ENCODE results near the gene C2orf76. TPM values are rescaled to one million over a fixed set of nuclear protein-coding genes. Genes with fewer than 3 reads are reported as not detected.
A peak's percentile ranks its signal among the peaks of the same experiment; 100 is the strongest.

The C2orf76 gene
- total RNA-seq, 1 experiment from 2014 or later: 10.2 TPM

DNA sequence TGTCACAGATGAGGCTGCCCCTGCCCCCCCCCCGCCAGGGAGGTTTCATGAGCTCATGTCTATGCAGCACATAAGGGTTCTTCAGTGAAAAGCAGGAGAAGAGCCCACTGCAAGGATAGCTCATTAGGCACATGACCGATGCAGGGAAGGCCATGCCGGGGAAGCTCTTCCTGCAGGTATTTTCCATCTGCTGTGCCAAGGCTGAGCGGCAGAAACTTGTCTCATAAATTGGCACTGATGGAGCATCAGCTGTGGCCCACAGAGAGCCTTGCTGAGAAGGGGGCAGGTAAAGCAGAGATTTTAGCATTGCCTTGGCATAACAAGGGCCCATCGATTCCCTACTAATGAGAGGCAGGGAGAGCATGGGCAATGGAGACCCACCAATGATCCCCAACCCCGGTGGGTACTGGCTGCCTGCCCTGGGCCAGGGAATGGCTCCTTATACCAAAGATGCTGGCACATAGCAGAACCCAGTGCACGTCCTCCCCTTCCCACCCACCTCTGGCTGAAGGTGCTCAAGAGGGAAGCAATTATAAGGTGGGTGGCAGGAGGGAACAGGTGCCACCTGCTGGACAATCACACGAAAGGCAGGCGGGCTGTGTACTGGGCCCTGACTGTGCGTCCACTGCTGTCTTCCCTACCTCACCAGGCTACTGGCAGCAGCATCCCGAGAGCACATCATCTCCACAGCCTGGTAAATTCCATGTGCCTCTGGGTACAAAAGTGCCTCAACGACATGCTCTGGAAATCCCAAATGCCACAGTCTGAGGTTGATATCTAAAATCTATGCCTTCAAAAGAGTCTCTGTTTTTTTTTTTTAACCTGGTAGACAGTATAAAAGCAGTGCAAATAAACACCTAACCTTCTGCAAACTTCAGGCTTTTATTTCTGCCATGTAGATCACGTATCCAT lies 101.6 kb downstream of the C2orf76 start:
- Histone ChIP-seq H4K20me1 (ENCODE audit: low read length) (no peaks in the 10 kb centered on the region), H3K9ac (ENCODE audit: low read length) (no peak overlapping the region), H2AFZ (ENCODE audit: low read length) (no peak overlapping the region), H3K4me2 (ENCODE audit: low read length) (no peak overlapping the region), H3K79me2 (ENCODE audit: low read length) (no peaks in the 10 kb centered on the region), H3K9me2 (replicated peaks; ENCODE audit: low read length) (no peaks in the 10 kb centered on the region), H3K9me3 (ENCODE audit: low read length) (no peaks in the 10 kb centered on the region), H3K4me1 (ENCODE audit: insufficient read depth, low read length) (no peaks in the 10 kb centered on the region), H3K27me3 (ENCODE audit: low read length) (no peaks in the 10 kb centered on the region), H3K36me3 (ENCODE audit: low read depth, low read length) (no peaks in the 10 kb centered on the region; the same call in 1 of the 2 replicates), H3F3A (ENCODE audit: low read length, unreplicated experiment) (no peaks in the 10 kb centered on the region), H3K27ac (ENCODE audit: low read length) (no peak overlapping the region), H3K4me3 (ENCODE audit: low read length) (no peak overlapping the region)
- intact Hi-C loops (cut with micrococcal nuclease): loop anchor here (1.0 to 5.0 kb wide), 2 partner anchors 43 to 237 kb away; partner anchors contain the start of gene STEAP3
- ChIA-PET POLR2A (ENCODE audit: unreplicated experiment) (no interaction called here), CTCF (interaction anchor here (1.0 kb wide), 1 partner anchor 384 kb away, joined by 4 read pairs; no protein-coding TSS in a partner anchor)
- BruUV-seq (replicated peaks): no TSS peak
- ATAC-seq (peak; percentile 98), DNase-seq (peak; percentile 62)
- TF ChIP-seq EZH2phosphoT487 (IDR thresholded peaks at IDR 0.05; ENCODE audit: borderline replicate concordance, low read length) (no peak), EZH2 (IDR thresholded peaks at IDR 0.05; ENCODE audit: low read length, unreplicated experiment) (no peak)
- TF ChIP-seq, protein P1, sequence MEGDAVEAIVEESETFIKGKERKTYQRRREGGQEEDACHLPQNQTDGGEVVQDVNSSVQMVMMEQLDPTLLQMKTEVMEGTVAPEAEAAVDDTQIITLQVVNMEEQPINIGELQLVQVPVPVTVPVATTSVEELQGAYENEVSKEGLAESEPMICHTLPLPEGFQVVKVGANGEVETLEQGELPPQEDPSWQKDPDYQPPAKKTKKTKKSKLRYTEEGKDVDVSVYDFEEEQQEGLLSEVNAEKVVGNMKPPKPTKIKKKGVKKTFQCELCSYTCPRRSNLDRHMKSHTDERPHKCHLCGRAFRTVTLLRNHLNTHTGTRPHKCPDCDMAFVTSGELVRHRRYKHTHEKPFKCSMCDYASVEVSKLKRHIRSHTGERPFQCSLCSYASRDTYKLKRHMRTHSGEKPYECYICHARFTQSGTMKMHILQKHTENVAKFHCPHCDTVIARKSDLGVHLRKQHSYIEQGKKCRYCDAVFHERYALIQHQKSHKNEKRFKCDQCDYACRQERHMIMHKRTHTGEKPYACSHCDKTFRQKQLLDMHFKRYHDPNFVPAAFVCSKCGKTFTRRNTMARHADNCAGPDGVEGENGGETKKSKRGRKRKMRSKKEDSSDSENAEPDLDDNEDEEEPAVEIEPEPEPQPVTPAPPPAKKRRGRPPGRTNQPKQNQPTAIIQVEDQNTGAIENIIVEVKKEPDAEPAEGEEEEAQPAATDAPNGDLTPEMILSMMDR (conservative IDR thresholded peaks at IDR 0.05; ENCODE audit: low read depth, low read length): peak; percentile 85

DNA sequence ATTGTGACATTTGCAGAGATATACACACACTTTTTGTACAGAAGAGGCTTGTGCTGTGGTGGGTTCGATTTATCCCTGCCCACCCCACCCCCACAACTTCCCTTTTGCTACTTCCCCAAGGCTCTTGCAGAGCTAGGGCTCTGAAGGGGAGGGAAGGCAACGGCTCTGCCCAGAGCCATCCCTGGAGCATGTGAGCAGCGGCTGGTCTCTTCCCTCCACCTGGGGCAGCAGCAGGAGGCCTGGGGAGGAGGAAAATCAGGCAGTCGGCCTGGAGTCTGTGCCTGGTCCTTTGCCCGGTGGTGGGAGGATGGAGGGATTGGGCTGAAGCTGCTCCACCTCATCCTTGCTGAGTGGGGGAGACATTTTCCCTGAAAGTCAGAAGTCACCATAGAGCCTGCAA lies 103.0 kb downstream of the C2orf76 start:
- no peaks in the 10 kb centered on the region for H3K27me3 ChIP-seq (ENCODE audit: low read length)
- no peak overlapping the region for H3K4me2 ChIP-seq (ENCODE audit: low read length)
- no peaks in the 10 kb centered on the region for H3K79me2 ChIP-seq (ENCODE audit: low read length)
- no peaks in the 10 kb centered on the region for H4K20me1 ChIP-seq (ENCODE audit: low read length)
- ChIA-PET CTCF (no interaction called here), POLR2A (ENCODE audit: unreplicated experiment) (no interaction called here)
- no TSS peak for BruUV-seq (replicated peaks)
- DNase-seq (no peak), ATAC-seq (no peak)
- TF ChIP-seq, protein P1 (conservative IDR thresholded peaks at IDR 0.05; ENCODE audit: low read depth, low read length): no peak
- TF ChIP-seq EZH2phosphoT487 (IDR thresholded peaks at IDR 0.05; ENCODE audit: borderline replicate concordance, low read length) (no peak), EZH2 (IDR thresholded peaks at IDR 0.05; ENCODE audit: low read length, unreplicated experiment) (no peak)
- H3K4me1 ChIP-seq (ENCODE audit: insufficient read depth, low read length): no peaks in the 10 kb centered on the region
- H3K4me3 ChIP-seq (ENCODE audit: low read length): no peak overlapping the region
- H3K9ac ChIP-seq (ENCODE audit: low read length): no peak overlapping the region
- no peak overlapping the region for H3K27ac ChIP-seq (ENCODE audit: low read length)
- H2AFZ ChIP-seq (ENCODE audit: low read length): no peak overlapping the region
- H3K9me2 ChIP-seq (replicated peaks; ENCODE audit: low read length): no peaks in the 10 kb centered on the region
- H3K9me3 ChIP-seq (ENCODE audit: low read length): no peaks in the 10 kb centered on the region
- H3K36me3 ChIP-seq (ENCODE audit: low read depth, low read length): no peaks in the 10 kb centered on the region; the same call in 1 of the 2 replicates
- no peaks in the 10 kb centered on the region for H3F3A ChIP-seq (ENCODE audit: low read length, unreplicated experiment)
- intact Hi-C loops (cut with micrococcal nuclease): no loop called here

DNA sequence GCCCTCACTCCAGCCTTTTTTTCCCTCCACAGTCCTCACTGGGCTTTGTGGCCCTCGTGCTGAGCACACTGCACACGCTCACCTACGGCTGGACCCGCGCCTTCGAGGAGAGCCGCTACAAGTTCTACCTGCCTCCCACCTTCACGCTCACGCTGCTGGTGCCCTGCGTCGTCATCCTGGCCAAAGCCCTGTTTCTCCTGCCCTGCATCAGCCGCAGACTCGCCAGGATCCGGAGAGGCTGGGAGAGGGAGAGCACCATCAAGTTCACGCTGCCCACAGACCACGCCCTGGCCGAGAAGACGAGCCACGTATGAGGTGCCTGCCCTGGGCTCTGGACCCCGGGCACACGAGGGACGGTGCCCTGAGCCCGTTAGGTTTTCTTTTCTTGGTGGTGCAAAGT lies 103.6 kb downstream of the C2orf76 start:
- no peak overlapping the region for H3K27ac ChIP-seq (ENCODE audit: low read length)
- POLR2A ChIA-PET (ENCODE audit: unreplicated experiment): no interaction called here
- no peaks in the 10 kb centered on the region for H3K79me2 ChIP-seq (ENCODE audit: low read length)
- CTCF ChIA-PET: no interaction called here
- no peak overlapping the region for H3K4me2 ChIP-seq (ENCODE audit: low read length)
- intact Hi-C loops (cut with micrococcal nuclease): no loop called here
- ATAC-seq (no peak), DNase-seq (no peak)
- no peaks in the 10 kb centered on the region for H3K9me2 ChIP-seq (replicated peaks; ENCODE audit: low read length)
- H3F3A ChIP-seq (ENCODE audit: low read length, unreplicated experiment): no peaks in the 10 kb centered on the region
- H2AFZ ChIP-seq (ENCODE audit: low read length): no peak overlapping the region
- H3K4me3 ChIP-seq (ENCODE audit: low read length): no peak overlapping the region
- no peak overlapping the region for H3K9ac ChIP-seq (ENCODE audit: low read length)
- no peaks in the 10 kb centered on the region for H3K27me3 ChIP-seq (ENCODE audit: low read length)
- TF ChIP-seq, protein P1 (conservative IDR thresholded peaks at IDR 0.05; ENCODE audit: low read depth, low read length): no peak
- TF ChIP-seq EZH2 (IDR thresholded peaks at IDR 0.05; ENCODE audit: low read length, unreplicated experiment): no peak
- no peak for TF ChIP-seq EZH2phosphoT487 (IDR thresholded peaks at IDR 0.05; ENCODE audit: borderline replicate concordance, low read length)
- H3K36me3 ChIP-seq (ENCODE audit: low read depth, low read length): no peaks in the 10 kb centered on the region; the same call in 1 of the 2 replicates
- no TSS peak for BruUV-seq (replicated peaks)
- H3K9me3 ChIP-seq (ENCODE audit: low read length): no peaks in the 10 kb centered on the region
- H3K4me1 ChIP-seq (ENCODE audit: insufficient read depth, low read length): no peaks in the 10 kb centered on the region
- H4K20me1 ChIP-seq (ENCODE audit: low read length): no peaks in the 10 kb centered on the region

Measured in PC-3 (cell line).